Measurements from ENCODE around the gene PSMB2.

The PSMB2 gene

GRCh38 chr1:35657851-35658250, 16.5 kb upstream of the PSMB2 start:
- H3K4me1 ChIP-seq (ENCODE audit: insufficient read depth, low read length, severe bottlenecking): no peaks in the 10 kb centered on the region
- no peaks in the 10 kb centered on the region for H3K27me3 ChIP-seq (ENCODE audit: insufficient read depth, low read length)
- H3K27ac ChIP-seq (ENCODE audit: low read depth, low read length, poor library complexity, severe bottlenecking): no peak overlapping the region
- no peaks in the 10 kb centered on the region for H3K79me2 ChIP-seq (ENCODE audit: insufficient read depth, low read length)
- no peaks in the 10 kb centered on the region for H3K36me3 ChIP-seq (ENCODE audit: insufficient read depth, low read length)
- no peak overlapping the region for H2AFZ ChIP-seq (ENCODE audit: low read length)
- H3K9ac ChIP-seq (ENCODE audit: low read length): no peak overlapping the region
- no peaks in the 10 kb centered on the region for H3K9me2 ChIP-seq (ENCODE audit: low read depth, low read length)
- no peaks in the 10 kb centered on the region for H4K20me1 ChIP-seq (ENCODE audit: insufficient read depth, low read length)
- H3K4me2 ChIP-seq (ENCODE audit: low read length): no peak overlapping the region
- no peaks in the 10 kb centered on the region for H3K9me3 ChIP-seq (ENCODE audit: low read length)
- H3K4me3 ChIP-seq (ENCODE audit: low read depth, low read length, poor library complexity, severe bottlenecking): no peak overlapping the region
- no peaks in the 10 kb centered on the region for H3F3A ChIP-seq (ENCODE audit: insufficient read depth, low read length)
- no peak for TF ChIP-seq EZH2 (IDR thresholded peaks at IDR 0.05; ENCODE audit: borderline replicate concordance, low read length)
- TF ChIP-seq CTCF (IDR thresholded peaks at IDR 0.05; ENCODE audit: low read length): no peak

- H3K9me3 ChIP-seq (ENCODE audit: low read length): no peaks in the 10 kb centered on the region
- H3K9ac ChIP-seq (ENCODE audit: low read length): no peak overlapping the region
- TF ChIP-seq EZH2 (IDR thresholded peaks at IDR 0.05; ENCODE audit: borderline replicate concordance, low read length) (no peak), CTCF (IDR thresholded peaks at IDR 0.05; ENCODE audit: low read length) (no peak)
- H3K27ac ChIP-seq (ENCODE audit: low read depth, low read length, poor library complexity, severe bottlenecking): no peak overlapping the region
- no peaks in the 10 kb centered on the region for H3K4me1 ChIP-seq (ENCODE audit: insufficient read depth, low read length, severe bottlenecking)
- no peaks in the 10 kb centered on the region for H3K27me3 ChIP-seq (ENCODE audit: insufficient read depth, low read length)
- no peaks in the 10 kb centered on the region for H3K79me2 ChIP-seq (ENCODE audit: insufficient read depth, low read length)
- no peak overlapping the region for H3K4me3 ChIP-seq (ENCODE audit: low read depth, low read length, poor library complexity, severe bottlenecking)
- H2AFZ ChIP-seq (ENCODE audit: low read length): no peak overlapping the region
- H3K4me2 ChIP-seq (ENCODE audit: low read length): no peak overlapping the region
- no peaks in the 10 kb centered on the region for H4K20me1 ChIP-seq (ENCODE audit: insufficient read depth, low read length)
- no peaks in the 10 kb centered on the region for H3K9me2 ChIP-seq (ENCODE audit: low read depth, low read length)
- no peaks in the 10 kb centered on the region for H3K36me3 ChIP-seq (ENCODE audit: insufficient read depth, low read length)
- no peaks in the 10 kb centered on the region for H3F3A ChIP-seq (ENCODE audit: insufficient read depth, low read length)
Observed at GRCh38 chr1:35656863-35657232, 15.5 kb upstream of the PSMB2 start.

- Histone ChIP-seq H3K9ac (ENCODE audit: low read length) (no peak overlapping the region), H3K4me1 (ENCODE audit: insufficient read depth, low read length, severe bottlenecking) (no peaks in the 10 kb centered on the region), H4K20me1 (ENCODE audit: insufficient read depth, low read length) (no peaks in the 10 kb centered on the region), H3K27me3 (ENCODE audit: insufficient read depth, low read length) (no peaks in the 10 kb centered on the region), H3K79me2 (ENCODE audit: insufficient read depth, low read length) (no peaks in the 10 kb centered on the region), H2AFZ (ENCODE audit: low read length) (no peak overlapping the region), H3K9me2 (ENCODE audit: low read depth, low read length) (no peaks in the 10 kb centered on the region), H3K9me3 (ENCODE audit: low read length) (no peaks in the 10 kb centered on the region), H3F3A (ENCODE audit: insufficient read depth, low read length) (no peaks in the 10 kb centered on the region), H3K4me2 (ENCODE audit: low read length) (no peak overlapping the region), H3K4me3 (ENCODE audit: low read depth, low read length, poor library complexity, severe bottlenecking) (no peak overlapping the region), H3K36me3 (ENCODE audit: insufficient read depth, low read length) (no peaks in the 10 kb centered on the region), H3K27ac (ENCODE audit: low read depth, low read length, poor library complexity, severe bottlenecking) (no peak overlapping the region)
- no peak for TF ChIP-seq CTCF (IDR thresholded peaks at IDR 0.05; ENCODE audit: low read length)
- TF ChIP-seq EZH2 (IDR thresholded peaks at IDR 0.05; ENCODE audit: borderline replicate concordance, low read length): no peak
Observed at GRCh38 chr1:35656148-35656862, 15.0 kb upstream of the PSMB2 start.

Measured in OCI-LY1 (cell line).